NCI-H2171 treated with DMSO at 0.1 percent for 48 hours (cell line): Measurements from ENCODE around the gene PCDH9.
"Not testable (repeated sequence)": the region's sequence is repeated elsewhere in the genome, so short reads cannot be mapped to it uniquely, and the experiment has no call there.

ENCODE experiments used
- DNase-seq: peaks from one replicate; lab custom pipeline; 2025; lab: John Stamatoyannopoulos, UW

The PCDH9 gene

DNA sequence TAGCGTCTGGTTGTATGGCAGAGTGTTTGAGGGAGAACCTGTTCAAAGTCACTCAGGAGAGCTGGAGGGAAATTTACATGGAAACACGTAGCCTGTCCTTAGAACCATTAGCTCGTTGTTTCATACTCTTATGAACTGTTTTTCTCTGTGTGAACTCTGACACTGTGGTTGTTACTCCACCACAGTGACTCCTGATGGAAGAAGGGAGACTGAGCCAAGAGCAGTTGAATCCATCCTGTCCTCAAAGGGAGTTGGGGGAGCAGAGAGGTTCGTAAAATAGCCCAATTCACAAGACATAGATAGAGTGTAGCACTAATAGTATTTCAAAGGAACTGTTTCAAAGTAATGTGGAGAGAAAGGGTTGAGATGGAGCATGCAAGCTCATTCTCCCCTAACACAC is 964.8 kb downstream of the PCDH9 start:
- DNase-seq = no peak

DNA sequence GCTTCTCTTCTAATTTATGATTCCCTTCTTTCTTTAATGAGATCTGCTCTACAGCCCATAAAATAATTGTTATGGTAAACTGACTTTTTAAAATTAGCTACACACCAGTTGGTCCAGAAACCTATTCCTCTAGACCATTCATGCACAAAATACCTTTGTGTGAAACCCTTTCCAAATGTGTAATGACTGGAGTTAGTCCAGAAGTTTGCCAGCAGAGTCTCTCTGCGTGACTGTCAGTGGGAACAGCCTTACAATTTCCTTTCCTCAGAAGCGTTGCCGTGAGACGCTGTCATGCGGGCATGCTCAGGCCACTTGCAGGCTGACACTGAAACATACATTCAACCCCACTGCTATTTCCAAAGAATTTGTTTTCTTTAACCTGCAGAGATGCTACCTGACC is 965.2 kb downstream of the PCDH9 start:
- DNase-seq = peak; percentile 6

DNA sequence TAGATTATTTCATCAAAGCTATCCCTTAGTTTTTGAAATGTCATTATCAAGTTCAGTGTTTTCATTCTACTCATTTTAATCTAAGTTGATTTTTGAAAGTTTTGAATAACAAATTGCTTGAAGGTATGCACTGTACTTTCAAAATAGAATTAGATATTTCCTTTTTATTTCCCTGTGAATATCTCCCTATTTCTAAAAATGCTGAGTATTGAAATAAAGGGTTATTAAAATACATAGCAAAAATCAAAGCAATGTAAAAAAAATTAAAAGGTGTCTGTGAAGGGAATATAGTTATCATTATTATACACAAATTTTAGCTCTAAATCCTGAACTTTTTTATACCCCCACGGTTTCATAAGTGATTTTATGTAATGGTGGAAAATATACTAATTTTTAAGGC is 967.8 kb downstream of the PCDH9 start:
- no peak for DNase-seq

DNA sequence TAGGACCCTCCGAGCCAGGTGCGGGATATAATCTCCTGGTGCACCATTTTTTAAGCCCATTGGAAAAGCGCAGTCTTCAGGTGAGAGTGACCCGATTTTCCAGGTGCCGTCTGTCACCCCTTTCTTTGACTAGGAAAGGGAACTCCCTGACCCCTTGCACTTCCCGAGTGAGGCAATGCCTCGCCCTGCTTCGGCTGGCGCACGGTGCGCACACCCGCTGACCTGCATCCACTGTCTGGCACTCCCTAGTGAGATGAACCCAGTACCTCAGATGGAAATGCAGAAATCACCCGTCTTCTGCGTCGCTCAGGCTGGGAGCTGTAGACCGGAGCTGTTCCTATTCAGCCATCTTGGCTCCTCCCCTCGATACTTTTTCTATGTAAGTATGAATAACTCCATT is 970.7 kb downstream of the PCDH9 start:
- DNase-seq = not testable (repeated sequence)
